ENCODE results near the gene TTI1.

Gene TTI1

GRCh38 chr20:37983286-37983685 lies 50.0 kb downstream of the TTI1 start:
- no peak for ATAC-seq
- TF ChIP-seq, protein P1, sequence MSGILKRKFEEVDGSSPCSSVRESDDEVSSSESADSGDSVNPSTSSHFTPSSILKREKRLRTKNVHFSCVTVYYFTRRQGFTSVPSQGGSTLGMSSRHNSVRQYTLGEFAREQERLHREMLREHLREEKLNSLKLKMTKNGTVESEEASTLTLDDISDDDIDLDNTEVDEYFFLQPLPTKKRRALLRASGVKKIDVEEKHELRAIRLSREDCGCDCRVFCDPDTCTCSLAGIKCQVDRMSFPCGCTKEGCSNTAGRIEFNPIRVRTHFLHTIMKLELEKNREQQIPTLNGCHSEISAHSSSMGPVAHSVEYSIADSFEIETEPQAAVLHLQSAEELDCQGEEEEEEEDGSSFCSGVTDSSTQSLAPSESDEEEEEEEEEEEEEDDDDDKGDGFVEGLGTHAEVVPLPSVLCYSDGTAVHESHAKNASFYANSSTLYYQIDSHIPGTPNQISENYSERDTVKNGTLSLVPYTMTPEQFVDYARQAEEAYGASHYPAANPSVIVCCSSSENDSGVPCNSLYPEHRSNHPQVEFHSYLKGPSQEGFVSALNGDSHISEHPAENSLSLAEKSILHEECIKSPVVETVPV (CRISPR knock-in tag; IDR thresholded peaks at IDR 0.05) = no peak
- TF ChIP-seq CSDC2 (CRISPR knock-in tag; IDR thresholded peaks at IDR 0.05) = no peak
- TF ChIP-seq ZNF565 (CRISPR knock-in tag; conservative IDR thresholded peaks at IDR 0.05; ENCODE audit: low read depth) = no peak
- TF ChIP-seq ESRRG (CRISPR knock-in tag; IDR thresholded peaks at IDR 0.05) = no peak
- TF ChIP-seq POU6F1 (CRISPR knock-in tag; IDR thresholded peaks at IDR 0.05; ENCODE audit: borderline replicate concordance, low read depth) = no peak
- no peak for TF ChIP-seq ZC3H10 (CRISPR knock-in tag; IDR thresholded peaks at IDR 0.05)
- TF ChIP-seq ISL1 (CRISPR knock-in tag; IDR thresholded peaks at IDR 0.05) = no peak
- no peak for TF ChIP-seq TSHZ2 (CRISPR knock-in tag; IDR thresholded peaks at IDR 0.05)
- TF ChIP-seq ARNTL (CRISPR knock-in tag; IDR thresholded peaks at IDR 0.05; ENCODE audit: borderline replicate concordance, low read depth) = no peak
- no peak for TF ChIP-seq BACH2 (CRISPR knock-in tag; IDR thresholded peaks at IDR 0.05; ENCODE audit: borderline replicate concordance)

DNA sequence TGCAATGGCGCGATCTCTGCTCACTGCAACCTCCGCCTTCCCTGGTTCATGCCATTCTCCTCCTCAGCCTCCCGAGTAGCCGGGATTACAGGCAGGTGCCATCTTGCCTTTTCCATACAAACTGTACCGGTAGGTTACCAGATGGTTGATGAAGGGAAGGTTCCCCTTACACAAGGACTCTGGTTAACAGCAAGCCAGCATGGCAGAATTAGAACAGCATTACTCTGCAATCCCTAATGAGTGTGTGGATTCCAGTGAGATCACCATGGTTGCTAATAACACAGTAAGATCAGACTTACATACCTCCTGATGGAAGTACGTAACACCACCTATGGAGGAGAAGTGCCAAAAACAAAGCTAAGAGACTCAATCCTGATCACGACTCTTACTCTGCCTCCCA lies 51.7 kb downstream of the TTI1 start:
- TF ChIP-seq CREB5 (CRISPR knock-in tag; IDR thresholded peaks at IDR 0.05; ENCODE audit: low read depth) = no peak
- TF ChIP-seq ZC3H10 (CRISPR knock-in tag; IDR thresholded peaks at IDR 0.05) = no peak
- TF ChIP-seq, protein P2, sequence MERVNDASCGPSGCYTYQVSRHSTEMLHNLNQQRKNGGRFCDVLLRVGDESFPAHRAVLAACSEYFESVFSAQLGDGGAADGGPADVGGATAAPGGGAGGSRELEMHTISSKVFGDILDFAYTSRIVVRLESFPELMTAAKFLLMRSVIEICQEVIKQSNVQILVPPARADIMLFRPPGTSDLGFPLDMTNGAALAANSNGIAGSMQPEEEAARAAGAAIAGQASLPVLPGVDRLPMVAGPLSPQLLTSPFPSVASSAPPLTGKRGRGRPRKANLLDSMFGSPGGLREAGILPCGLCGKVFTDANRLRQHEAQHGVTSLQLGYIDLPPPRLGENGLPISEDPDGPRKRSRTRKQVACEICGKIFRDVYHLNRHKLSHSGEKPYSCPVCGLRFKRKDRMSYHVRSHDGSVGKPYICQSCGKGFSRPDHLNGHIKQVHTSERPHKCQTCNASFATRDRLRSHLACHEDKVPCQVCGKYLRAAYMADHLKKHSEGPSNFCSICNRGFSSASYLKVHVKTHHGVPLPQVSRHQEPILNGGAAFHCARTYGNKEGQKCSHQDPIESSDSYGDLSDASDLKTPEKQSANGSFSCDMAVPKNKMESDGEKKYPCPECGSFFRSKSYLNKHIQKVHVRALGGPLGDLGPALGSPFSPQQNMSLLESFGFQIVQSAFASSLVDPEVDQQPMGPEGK (CRISPR knock-in tag; IDR thresholded peaks at IDR 0.05; ENCODE audit: borderline replicate concordance) = no peak
- no peak for ATAC-seq

- no peak for ATAC-seq
- TF ChIP-seq TSHZ2 (CRISPR knock-in tag; IDR thresholded peaks at IDR 0.05) (no peak), ZNF70 (CRISPR knock-in tag; IDR thresholded peaks at IDR 0.05) (no peak), GLIS3 (CRISPR knock-in tag; IDR thresholded peaks at IDR 0.05) (no peak), SNAI2 (CRISPR knock-in tag; IDR thresholded peaks at IDR 0.05) (no peak), PPARA (CRISPR knock-in tag; IDR thresholded peaks at IDR 0.05; ENCODE audit: borderline replicate concordance) (no peak), TOX (CRISPR knock-in tag; IDR thresholded peaks at IDR 0.05; ENCODE audit: borderline replicate concordance) (no peak), CREB5 (CRISPR knock-in tag; IDR thresholded peaks at IDR 0.05; ENCODE audit: low read depth) (no peak), ESRRG (CRISPR knock-in tag; IDR thresholded peaks at IDR 0.05) (no peak), ARNTL (CRISPR knock-in tag; IDR thresholded peaks at IDR 0.05; ENCODE audit: borderline replicate concordance, low read depth) (no peak), ZC3H10 (CRISPR knock-in tag; IDR thresholded peaks at IDR 0.05) (no peak), CSDC2 (CRISPR knock-in tag; IDR thresholded peaks at IDR 0.05) (no peak), OSR1 (CRISPR knock-in tag; IDR thresholded peaks at IDR 0.05) (no peak), BACH2 (CRISPR knock-in tag; IDR thresholded peaks at IDR 0.05; ENCODE audit: borderline replicate concordance) (no peak)
- TF ChIP-seq, protein P2 (CRISPR knock-in tag; IDR thresholded peaks at IDR 0.05; ENCODE audit: borderline replicate concordance) = no peak
- TF ChIP-seq, protein P1 (CRISPR knock-in tag; IDR thresholded peaks at IDR 0.05) = no peak
These were observed 52.4 kb downstream of the TTI1 start for GRCh38 chr20:37980876-37981275.
